ENCODE results near the gene LRRC7.

GRCh38 chr1:70140343-70140742 is 572.6 kb downstream of the LRRC7 start:
- TF ChIP-seq CTCF (IDR thresholded peaks at IDR 0.05) (no peak), REST (IDR thresholded peaks at IDR 0.05; ENCODE audit: insufficient read depth in 1 of 2, low read depth in 2 of 2, low read length in 1 of 2) (no peak)

Measured in Panc1 (cell line).